Measurements from ENCODE around the gene EPRS1.
"Not testable (repeated sequence)": the region's sequence is repeated elsewhere in the genome, so short reads cannot be mapped to it uniquely, and the experiment has no call there.

Gene EPRS1

DNA sequence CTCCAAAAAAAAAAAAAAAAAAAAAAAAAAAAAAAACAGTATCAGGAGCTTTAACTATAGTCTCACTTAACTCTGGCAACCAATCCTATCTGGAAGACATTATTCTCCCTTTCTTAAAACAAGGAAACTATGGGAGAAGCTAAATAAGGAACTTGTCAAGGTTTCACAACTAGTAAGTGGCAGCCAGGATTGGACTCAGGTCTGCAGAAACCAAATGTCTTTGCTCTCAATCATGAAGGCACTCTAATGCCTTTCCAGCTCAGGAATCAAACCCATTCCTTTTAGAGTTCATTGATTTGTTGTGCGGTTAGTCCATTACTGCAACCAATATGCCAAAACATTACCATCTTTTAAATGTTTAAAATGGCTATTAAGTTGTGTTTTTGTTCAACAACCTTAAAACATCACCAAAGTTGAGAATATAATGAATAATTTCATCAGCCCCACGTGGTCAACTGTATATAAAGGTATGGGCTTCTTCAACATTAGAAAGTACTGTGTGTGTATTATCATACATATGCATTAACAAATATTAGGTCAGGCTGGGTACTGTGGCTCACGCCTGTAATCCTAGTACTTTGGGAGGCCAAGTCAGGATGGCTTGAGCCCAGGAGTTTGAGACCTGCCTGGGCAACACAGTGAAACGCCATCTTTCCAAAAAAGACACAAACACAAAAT is 1.5 kb downstream of the EPRS1 start:
- H3K4me3 ChIP-seq (replicated peaks; ENCODE audit: low read depth, low read length), result peak overlapping the region; percentile 99
- TF ChIP-seq, protein P1, sequence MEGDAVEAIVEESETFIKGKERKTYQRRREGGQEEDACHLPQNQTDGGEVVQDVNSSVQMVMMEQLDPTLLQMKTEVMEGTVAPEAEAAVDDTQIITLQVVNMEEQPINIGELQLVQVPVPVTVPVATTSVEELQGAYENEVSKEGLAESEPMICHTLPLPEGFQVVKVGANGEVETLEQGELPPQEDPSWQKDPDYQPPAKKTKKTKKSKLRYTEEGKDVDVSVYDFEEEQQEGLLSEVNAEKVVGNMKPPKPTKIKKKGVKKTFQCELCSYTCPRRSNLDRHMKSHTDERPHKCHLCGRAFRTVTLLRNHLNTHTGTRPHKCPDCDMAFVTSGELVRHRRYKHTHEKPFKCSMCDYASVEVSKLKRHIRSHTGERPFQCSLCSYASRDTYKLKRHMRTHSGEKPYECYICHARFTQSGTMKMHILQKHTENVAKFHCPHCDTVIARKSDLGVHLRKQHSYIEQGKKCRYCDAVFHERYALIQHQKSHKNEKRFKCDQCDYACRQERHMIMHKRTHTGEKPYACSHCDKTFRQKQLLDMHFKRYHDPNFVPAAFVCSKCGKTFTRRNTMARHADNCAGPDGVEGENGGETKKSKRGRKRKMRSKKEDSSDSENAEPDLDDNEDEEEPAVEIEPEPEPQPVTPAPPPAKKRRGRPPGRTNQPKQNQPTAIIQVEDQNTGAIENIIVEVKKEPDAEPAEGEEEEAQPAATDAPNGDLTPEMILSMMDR (IDR thresholded peaks at IDR 0.05; ENCODE audit: insufficient read depth, low read length, poor library complexity, severe bottlenecking), result no peak
- H3K27me3 ChIP-seq (replicated peaks; ENCODE audit: control insufficient read depth, insufficient read depth, low read length), result no peaks in the 10 kb centered on the region
- peaks cover under 1% of the 10 kb centered on the region; the same call in 1 of the 2 replicates for H3K36me3 ChIP-seq (ENCODE audit: control insufficient read depth, insufficient read depth, low read length)
- peak; percentile 7 for DNase-seq (ENCODE audit: extremely low read depth, insufficient read length)

DNA sequence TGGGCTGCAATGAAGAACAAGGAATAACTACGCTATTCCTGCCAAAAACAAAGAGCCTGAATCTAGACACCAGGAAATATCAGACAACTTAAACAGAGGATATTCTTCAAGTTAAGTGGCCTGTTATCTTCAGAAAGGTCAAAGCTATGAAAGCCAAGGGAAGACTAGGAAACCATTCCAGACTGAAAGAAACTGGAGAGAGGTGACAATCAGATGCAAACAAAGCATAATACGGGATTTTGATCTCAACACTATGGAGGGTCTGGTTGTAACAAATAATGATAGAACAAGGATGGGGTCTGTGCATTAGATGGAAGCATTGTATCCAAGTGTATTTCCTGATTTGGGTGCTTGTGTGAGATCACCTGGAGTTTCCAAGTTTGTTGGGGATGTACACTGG is 2.7 kb downstream of the EPRS1 start:
- peaks cover 4% of the 10 kb centered on the region for H3K36me3 ChIP-seq (ENCODE audit: control insufficient read depth, insufficient read depth, low read length)
- DNase-seq (ENCODE audit: extremely low read depth, insufficient read length), result no peak
- H3K4me3 ChIP-seq (replicated peaks; ENCODE audit: low read depth, low read length), result no peak overlapping the region
- TF ChIP-seq, protein P1 (IDR thresholded peaks at IDR 0.05; ENCODE audit: insufficient read depth, low read length, poor library complexity, severe bottlenecking), result no peak
- no peaks in the 10 kb centered on the region for H3K27me3 ChIP-seq (replicated peaks; ENCODE audit: control insufficient read depth, insufficient read depth, low read length)

DNA sequence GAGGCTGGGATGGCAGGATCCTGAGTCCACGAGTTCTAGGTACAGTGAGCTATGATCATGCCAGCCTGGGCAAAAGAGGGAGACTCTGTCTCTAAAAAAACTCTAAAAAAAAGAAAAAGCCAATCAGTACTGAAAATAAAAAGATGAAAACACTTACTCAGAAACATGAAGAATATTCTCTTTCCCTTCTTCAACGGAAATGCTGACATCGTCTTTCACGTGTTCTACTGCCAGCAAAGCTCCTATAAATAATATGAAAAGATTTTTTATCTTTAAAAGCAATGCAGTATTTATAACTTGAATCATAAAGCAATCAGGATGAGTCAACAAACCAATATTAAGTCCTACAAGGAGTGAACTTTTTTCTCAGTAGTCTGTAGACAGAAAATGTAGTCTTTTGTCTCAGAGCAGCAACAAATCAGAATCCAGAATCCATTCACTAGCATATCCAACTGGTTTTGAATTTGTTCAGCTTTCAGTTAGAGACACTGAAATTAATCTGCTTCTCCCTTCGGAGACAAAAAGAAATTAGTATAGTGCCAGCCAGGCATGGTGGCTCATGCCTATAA is 6.2 kb downstream of the EPRS1 start:
- TF ChIP-seq, protein P1 (IDR thresholded peaks at IDR 0.05; ENCODE audit: insufficient read depth, low read length, poor library complexity, severe bottlenecking), result no peak
- H3K4me3 ChIP-seq (replicated peaks; ENCODE audit: low read depth, low read length), result no peak overlapping the region
- H3K36me3 ChIP-seq (ENCODE audit: control insufficient read depth, insufficient read depth, low read length), result peaks cover 4% of the 10 kb centered on the region
- no peaks in the 10 kb centered on the region for H3K27me3 ChIP-seq (replicated peaks; ENCODE audit: control insufficient read depth, insufficient read depth, low read length)
- no peak for DNase-seq (ENCODE audit: extremely low read depth, insufficient read length)

DNA sequence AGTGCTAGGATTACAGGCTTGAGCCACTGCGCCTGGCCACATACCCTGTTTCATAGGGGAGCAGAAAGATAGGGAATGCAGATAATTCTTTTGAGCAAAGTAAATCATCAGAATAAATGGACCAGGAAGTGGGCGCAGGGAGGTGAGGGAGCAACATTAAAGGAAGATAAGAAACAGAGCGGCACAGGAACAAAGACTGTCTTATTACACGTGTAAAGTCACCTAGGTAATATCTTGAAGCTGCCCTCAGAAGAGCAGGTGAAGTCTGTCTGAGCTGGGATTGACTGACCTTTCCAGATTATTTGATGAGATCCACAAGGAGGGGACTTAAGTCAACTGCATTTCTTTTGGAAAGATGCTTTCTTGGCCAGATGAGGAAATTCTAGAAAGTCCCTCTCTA is 7.7 kb downstream of the EPRS1 start:
- no peak for DNase-seq (ENCODE audit: extremely low read depth, insufficient read length)
- TF ChIP-seq, protein P1 (IDR thresholded peaks at IDR 0.05; ENCODE audit: insufficient read depth, low read length, poor library complexity, severe bottlenecking), result no peak
- Histone ChIP-seq H3K36me3 (ENCODE audit: control insufficient read depth, insufficient read depth, low read length) (peaks cover 4% of the 10 kb centered on the region), H3K4me3 (replicated peaks; ENCODE audit: low read depth, low read length) (no peak overlapping the region), H3K27me3 (replicated peaks; ENCODE audit: control insufficient read depth, insufficient read depth, low read length) (no peaks in the 10 kb centered on the region)

DNA sequence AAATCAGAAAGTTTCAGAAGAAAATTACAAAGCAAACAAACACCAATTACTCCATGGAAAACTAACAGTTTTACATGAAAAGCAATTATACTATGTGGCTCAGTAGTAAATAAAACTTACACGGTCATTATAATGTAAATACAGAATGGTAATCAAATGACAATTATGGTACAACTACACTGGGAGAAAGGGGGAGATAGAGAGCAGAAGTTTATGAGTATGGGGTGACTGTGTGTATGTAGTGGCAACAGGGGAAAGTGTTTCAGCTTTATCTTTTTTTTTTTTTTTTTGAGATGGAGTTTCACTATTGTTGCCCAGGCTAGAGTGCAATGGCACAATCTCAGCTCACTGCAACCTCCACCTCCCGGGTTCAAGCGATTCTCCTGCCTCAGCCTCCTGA is 8.5 kb downstream of the EPRS1 start:
- not testable (repeated sequence) for H3K36me3 ChIP-seq (ENCODE audit: control insufficient read depth, insufficient read depth, low read length); H3K27me3 ChIP-seq (replicated peaks; ENCODE audit: control insufficient read depth, insufficient read depth, low read length); H3K4me3 ChIP-seq (replicated peaks; ENCODE audit: low read depth, low read length); DNase-seq (ENCODE audit: extremely low read depth, insufficient read length)
- TF ChIP-seq, protein P1 (IDR thresholded peaks at IDR 0.05; ENCODE audit: insufficient read depth, low read length, poor library complexity, severe bottlenecking), result peak; percentile 7

Measured in GM06990 (cell line).